Liver (tissue), 9 donors: ENCODE results near the gene MRC2. TPM values are rescaled to one million over a fixed set of nuclear protein-coding genes. Genes with fewer than 3 reads are reported as not detected.
A peak's percentile ranks its signal among the peaks of the same experiment; 100 is the strongest.

Source experiments
- DNase-seq: peaks from one replicate; pipeline ENCODE4 v3.0.0-alpha.2; 2017; ENCODE audit warnings: low spot score
- H3K27ac ChIP-seq, 2 donors: one replicate each; pipeline ENCODE4 v1.7.0; 2013; ENCODE audit warnings: inconsistent platforms in 2 of 2, low read length in 2 of 2, control low read depth in 1 of 2, low read depth in 1 of 2, mild to moderate bottlenecking in 1 of 2
- H3K27me3 ChIP-seq, 4 donors: one replicate each; pipeline versions ENCODE4 v1.6.1 to v1.7.0; 2013; ENCODE audit warnings: low read length in 3 of 4, inconsistent platforms in 1 of 4, mild to moderate bottlenecking in 1 of 4, moderate library complexity in 1 of 4; ENCODE audit not compliant: control insufficient read depth in 4 of 4, insufficient read depth in 4 of 4
- H3K36me3 ChIP-seq, 4 donors: one replicate each; pipeline versions ENCODE4 v1.6.1 to v1.7.0; 2013; ENCODE audit warnings: low read length in 3 of 4, mild to moderate bottlenecking in 3 of 4, low read depth in 1 of 4, moderate library complexity in 1 of 4; ENCODE audit not compliant: control insufficient read depth in 4 of 4, insufficient read depth in 3 of 4
- H3K4me1 ChIP-seq, 4 donors: one replicate each; pipeline versions ENCODE4 v1.6.1 to v1.7.0; 2013; ENCODE audit warnings: low read length in 3 of 4, mild to moderate bottlenecking in 3 of 4, moderate library complexity in 1 of 4; ENCODE audit not compliant: control insufficient read depth in 4 of 4, insufficient read depth in 4 of 4
- H3K4me3 ChIP-seq, 3 donors: one replicate each; pipeline versions ENCODE4 v1.6.1 to v1.7.0; 2013; ENCODE audit warnings: low read length in 3 of 3, control low read depth in 1 of 3, low read depth in 1 of 3, mild to moderate bottlenecking in 1 of 3
- H3K9ac ChIP-seq, 2 donors: one replicate each; pipeline ENCODE4 v1.7.0; 2013; ENCODE audit warnings: low read length in 2 of 2, mild to moderate bottlenecking in 2 of 2, moderate library complexity in 2 of 2, control low read depth in 1 of 2, low read depth in 1 of 2
- H3K9me3 ChIP-seq, 4 donors: one replicate each; pipeline versions ENCODE4 v1.6.1 to v1.7.0; 2013; ENCODE audit warnings: low read length in 3 of 4; ENCODE audit not compliant: control insufficient read depth in 4 of 4
- ATF3 ChIP-seq: IDR thresholded peaks from 2 replicates; pipeline ENCODE4 v1.6.1; 2016; ENCODE audit warnings: antibody characterized with exemption
- CTCF ChIP-seq: fragments of 150-350 bp; IDR thresholded peaks from 2 replicates; pipeline ENCODE4 v1.5.1; 2017; ENCODE audit warnings: improper control_type of control experiment, low read depth, low read length; ENCODE audit not compliant: missing input control
- EGR1 ChIP-seq, 2 donors: IDR thresholded peaks; 2 replicates each; pipeline ENCODE4 v1.6.1; 2016 to 2018; ENCODE audit warnings: antibody characterized with exemption in 2 of 2, low read depth in 2 of 2
- FOXA1 ChIP-seq: IDR thresholded peaks from 2 replicates; pipeline ENCODE4 v1.6.1; 2016; ENCODE audit warnings: antibody characterized with exemption
- FOXA2 ChIP-seq: IDR thresholded peaks from 2 replicates; pipeline ENCODE4 v1.6.1; 2016; ENCODE audit warnings: antibody characterized with exemption
- GABPA ChIP-seq, 2 donors: IDR thresholded peaks in 1 of 2; conservative IDR thresholded peaks in 1 of 2; 2 replicates each; pipeline ENCODE4 v1.6.1; 2016; ENCODE audit warnings: antibody characterized with exemption in 2 of 2, mild to moderate bottlenecking in 1 of 2, moderate library complexity in 1 of 2
- HNF4A ChIP-seq, 2 donors: conservative IDR thresholded peaks; 2 replicates each; pipeline ENCODE4 v1.6.1; 2016; ENCODE audit warnings: antibody characterized with exemption in 2 of 2, mild to moderate bottlenecking in 2 of 2
- HNF4G ChIP-seq: IDR thresholded peaks from 2 replicates; pipeline ENCODE4 v1.6.1; 2016; ENCODE audit warnings: antibody characterized with exemption
- JUND ChIP-seq, 2 donors: IDR thresholded peaks; 2 replicates each; pipeline ENCODE4 v1.6.1; 2016; ENCODE audit warnings: antibody characterized with exemption in 2 of 2
- MAX ChIP-seq: IDR thresholded peaks from 2 replicates; pipeline ENCODE4 v1.6.1; 2016; ENCODE audit warnings: antibody characterized with exemption
- NR2F2 ChIP-seq: IDR thresholded peaks from 2 replicates; pipeline ENCODE4 v1.6.1; 2016; ENCODE audit warnings: antibody characterized with exemption
- RAD21 ChIP-seq, 2 donors: IDR thresholded peaks; 2 replicates each; pipeline ENCODE4 v1.6.1; 2016; ENCODE audit warnings: antibody characterized with exemption in 2 of 2, mild to moderate bottlenecking in 2 of 2
- REST ChIP-seq: IDR thresholded peaks from 2 replicates; pipeline ENCODE4 v1.6.1; 2016; ENCODE audit warnings: antibody characterized with exemption, mild to moderate bottlenecking
- RXRA ChIP-seq, 2 donors: IDR thresholded peaks; 2 replicates each; pipeline ENCODE4 v1.6.1; 2017 to 2018; ENCODE audit warnings: antibody characterized with exemption in 2 of 2, mild to moderate bottlenecking in 1 of 2
- SP1 ChIP-seq: IDR thresholded peaks from 2 replicates; pipeline ENCODE4 v1.6.1; 2018; ENCODE audit warnings: antibody characterized with exemption, mild to moderate bottlenecking
- TAF1 ChIP-seq: conservative IDR thresholded peaks from 2 replicates; pipeline ENCODE4 v1.6.1; 2016; ENCODE audit warnings: antibody characterized with exemption, mild to moderate bottlenecking
- YY1 ChIP-seq: IDR thresholded peaks from 2 replicates; pipeline ENCODE4 v1.6.1; 2016; ENCODE audit warnings: antibody characterized with exemption, mild to moderate bottlenecking
- ZBTB33 ChIP-seq: IDR thresholded peaks from 2 replicates; pipeline ENCODE4 v1.6.1; 2016; ENCODE audit warnings: antibody characterized with exemption
- WGBS: extraction: QIAGEN DNeasy Blood & Tissue Kit; methylation state at CpG from one replicate; pipeline ENCODE4 v1.1.7; 2013; 5-methylcytosine and 5-hydroxymethylcytosine counted together
- polyA plus RNA-seq, 2 donors: library from polyadenylated mRNA; stranded (reverse) in 1 of 2; unstranded in 1 of 2; fragments of 200-250 nt in 1 of 2; fragments of >200 nt in 1 of 2; fragmentation: Nextera tagmentation in 1 of 2; extraction: Ambion mirVana in 1 of 2; gene quantifications; one replicate each; pipeline versions ENCODE4 v1.2.1 to v1.2.3, GENCODE V29; 2013 to 2015
- total RNA-seq, 2 donors: library from RNA; depleted of rRNA; stranded (reverse); fragments of >200 nt; gene quantifications; one replicate each; pipeline ENCODE4 v1.2.3, GENCODE V29; 2014
- donor health status: healthy.
- donor health status: healthy.
- donor health status: healthy.
- donor health status: healthy.
- donor health status: healthy.

MRC2 gene
- total and polyA plus RNA-seq, 4 donors = 0.49 to 81.1 (median 2.8) TPM

- H3K4me1 ChIP-seq = peaks cover 1 to 25% (median 7%) of the 10 kb centered on the region in 4 donors
- peak overlapping the region; percentile 17 to 54 for H3K27ac ChIP-seq
- H3K9me3 ChIP-seq = no peaks in the 10 kb centered on the region
- H3K4me3 ChIP-seq = no peak overlapping the region
- TF ChIP-seq EGR1 (IDR thresholded peaks at IDR 0.05; ENCODE audit: low read depth in 2 of 2) (no peak), ATF3 (no peak), TAF1 (no peak), RXRA (IDR thresholded peaks at IDR 0.05) (no peak)
- H3K36me3 ChIP-seq = peaks cover 2 to 28% (median 16%) of the 10 kb centered on the region in 4 donors
- no peak for DNase-seq
- no peak overlapping the region for H3K9ac ChIP-seq
- H3K27me3 ChIP-seq = no peaks in the 10 kb centered on the region
- WGBS = 83% methylated on average over 6 of the region's 6 CpGs
Observed at GRCh38 chr17:62599964-62600657, 27.4 kb upstream of the MRC2 start.

GRCh38 chr17:62600805-62601204 is 26.7 kb upstream of the MRC2 start:
- H3K27me3 ChIP-seq = no peaks in the 10 kb centered on the region
- DNase-seq = no peak
- no peak overlapping the region for H3K9ac ChIP-seq
- TF ChIP-seq GABPA (IDR thresholded peaks at IDR 0.05 in 1 of 2, conservative IDR thresholded peaks at IDR 0.05 in 1 of 2) (no peak), CTCF (no peak), NR2F2 (no peak), RAD21 (IDR thresholded peaks at IDR 0.05) (no peak), EGR1 (IDR thresholded peaks at IDR 0.05; ENCODE audit: low read depth in 2 of 2) (no peak), HNF4A (conservative IDR thresholded peaks at IDR 0.05) (no peak), FOXA1 (no peak), ATF3 (no peak), FOXA2 (no peak), YY1 (no peak), SP1 (no peak), REST (no peak), MAX (no peak), HNF4G (no peak), JUND (IDR thresholded peaks at IDR 0.05) (no peak), RXRA (IDR thresholded peaks at IDR 0.05) (no peak), TAF1 (no peak), ZBTB33 (no peak)
- H3K27ac ChIP-seq = no peak overlapping the region
- peaks cover 2 to 28% (median 16%) of the 10 kb centered on the region in 4 donors for H3K36me3 ChIP-seq
- peaks cover 1 to 25% (median 7%) of the 10 kb centered on the region in 4 donors for H3K4me1 ChIP-seq
- WGBS = 86% methylated on average over 1 of the region's 1 CpG
- no peak overlapping the region for H3K4me3 ChIP-seq
- no peaks in the 10 kb centered on the region for H3K9me3 ChIP-seq
